ENCODE data around the gene CASZ1. TPM values are rescaled to one million over a fixed set of nuclear protein-coding genes. Genes with fewer than 3 reads are reported as not detected.

Gene CASZ1
- total and polyA plus RNA-seq, 2 donors (not counting 3 experiments of a cell fraction or from before 2014, with no cell fraction given) = 1.5 to 5.2 TPM

- no peak overlapping the region for H3K9ac ChIP-seq (replicated peaks; ENCODE audit: extremely low read depth, insufficient read depth, low read length)
- no peaks in the 10 kb centered on the region for H3K36me3 ChIP-seq (ENCODE audit: control insufficient read depth in 2 of 2, extremely low read depth in 1 of 2, insufficient read depth in 2 of 2, low read length in 2 of 2)
- no peaks in the 10 kb centered on the region for H3K9me1 ChIP-seq (replicated peaks; ENCODE audit: control insufficient read depth, extremely low read depth, insufficient read depth, low read length)
- no peaks in the 10 kb centered on the region for H4K20me1 ChIP-seq (replicated peaks; ENCODE audit: control insufficient read depth, extremely low read depth, insufficient read depth, low read length)
- no peak overlapping the region for H3K4me3 ChIP-seq (replicated peaks in 1 of 3; ENCODE audit: insufficient read depth in 1 of 3, low read depth in 1 of 3, low read length in 3 of 3)
- H3K79me2 ChIP-seq (ENCODE audit: control insufficient read depth, insufficient read depth, low read length) = no peaks in the 10 kb centered on the region
- ChIA-PET CTCF (no interaction called here), POLR2A (no interaction called here)
- no peak overlapping the region for H3K27ac ChIP-seq (ENCODE audit: insufficient read depth, low read depth, low read length)
- dilution Hi-C loops (cut with MboI; ENCODE audit: extremely low pct_ligation_motif_present, low sequenced_read_pairs) (no loop called here), intact Hi-C loops (cut with micrococcal nuclease) (no loop called here)
- peaks cover 2 to 3% of the 10 kb centered on the region in 2 experiments for H3K27me3 ChIP-seq (ENCODE audit: control insufficient read depth in 2 of 2, insufficient read depth in 2 of 2, low read length in 2 of 2)
- TF ChIP-seq JUN (IDR thresholded peaks at IDR 0.05; ENCODE audit: borderline replicate concordance, insufficient read depth, insufficient read length, low read depth) = no peak
- TF ChIP-seq MYC (IDR thresholded peaks at IDR 0.05; ENCODE audit: low read depth, low read length) = no peak
- no peak for TF ChIP-seq GATA2 (IDR thresholded peaks at IDR 0.05; ENCODE audit: insufficient read depth, insufficient read length, low read depth, low read length)
- no peak for TF ChIP-seq POLR2A (IDR thresholded peaks at IDR 0.05; ENCODE audit: low read depth, low read length)
- TF ChIP-seq FOS (IDR thresholded peaks at IDR 0.05; ENCODE audit: borderline replicate concordance, insufficient read depth, low read length) = no peak
- TF ChIP-seq MAX (IDR thresholded peaks at IDR 0.05; ENCODE audit: insufficient read depth, insufficient read length) = no peak
- no peak for TF ChIP-seq CTCF (IDR thresholded peaks at IDR 0.05; ENCODE audit: extremely low read depth in 1 of 2, insufficient read depth in 1 of 2, low read depth in 1 of 2, low read length in 2 of 2)
- TF ChIP-seq EZH2 (IDR thresholded peaks at IDR 0.05; ENCODE audit: borderline replicate concordance, low read depth, low read length, severe bottlenecking) = no peak
- no peak for FAIRE-seq
- H3K4me1 ChIP-seq (ENCODE audit: control insufficient read depth, extremely low read depth, insufficient read depth, low read length) = no peaks in the 10 kb centered on the region
- no peak for DNase-seq (ENCODE audit: low read depth, low spot score)
- no peaks in the 10 kb centered on the region for H3K9me3 ChIP-seq (replicated peaks; ENCODE audit: control insufficient read depth, insufficient read depth, low read length)
- no TSS peak for BruUV-seq (replicated peaks)
- H2AFZ ChIP-seq (ENCODE audit: low read depth, low read length) = no peak overlapping the region
- H3K4me2 ChIP-seq (ENCODE audit: insufficient read depth, low read length) = no peak overlapping the region
Observed at GRCh38 chr1:10697621-10698160, 98.8 kb downstream of the CASZ1 start.
